Adrenal gland (tissue), 12 donors: ENCODE data around the gene FGF12. TPM values are rescaled to one million over a fixed set of nuclear protein-coding genes. Genes with fewer than 3 reads are reported as not detected.

Experiments used
- DNase-seq, 7 donors: peaks; one replicate each; pipeline ENCODE4 v3.0.0-alpha.2; 2019 to 2020
- H3K27ac ChIP-seq, 5 donors: fragments of 200-600 bp; sonication (generic) in 4 of 5; 1 replicate in 3 of 5; 2 replicates in 2 of 5; pipeline versions ENCODE4 v1.5.1 to v1.8.0; 2016 to 2020; ENCODE audit warnings: mild to moderate bottlenecking in 1 of 5
- H3K27me3 ChIP-seq: fragments of 200-600 bp; 2 replicates; pipeline ENCODE4 v1.8.0; 2021
- H3K36me3 ChIP-seq, 2 donors: fragments of 200-600 bp; replicated peaks in 1 of 2; 1 replicate in 1 of 2; 2 replicates in 1 of 2; pipeline versions ENCODE4 v1.5.1 to v1.8.0; 2018 to 2022
- H3K4me1 ChIP-seq, 2 donors: fragments of 200-600 bp; replicated peaks in 1 of 2; 1 replicate in 1 of 2; 2 replicates in 1 of 2; pipeline versions ENCODE4 v1.5.1 to v1.8.0; 2018 to 2021
- H3K4me3 ChIP-seq, 4 donors: fragments of 200-600 bp; sonication (generic) in 3 of 4; one replicate each; pipeline ENCODE4 v1.5.1; 2016 to 2018
- H3K9me3 ChIP-seq, 3 donors: fragments of 200-600 bp; sonication (generic) in 1 of 3; replicated peaks in 1 of 3; 1 replicate in 2 of 3; 2 replicates in 1 of 3; pipeline versions ENCODE4 v1.5.1 to v1.8.0; 2016 to 2021
- POLR2A ChIP-seq, 2 donors: fragments of 450-650 bp; IDR thresholded peaks; one replicate each; pipeline ENCODE4 v1.6.1; 2017; ENCODE audit warnings: antibody characterized with exemption in 2 of 2, mild to moderate bottlenecking in 2 of 2, moderate library complexity in 1 of 2
- WGBS, 4 donors: extraction: QIAGEN DNeasy Blood & Tissue Kit in 2 of 4; methylation state at CpG; one replicate each; pipeline versions ENCODE4 v1.1.5 to v1.1.7; 2013 to 2017; 5-methylcytosine and 5-hydroxymethylcytosine counted together
- intact Hi-C, 2 donors: fragments of 100-400 bp; cut with DNase I; formaldehyde crosslinking; loops; one replicate each; pipeline versions ENCODE4 v1.14.1 to v1.15.0; 2022 to 2023
- polyA plus RNA-seq, 3 donors: library from polyadenylated mRNA; stranded (reverse); fragments of 200-250 nt in 2 of 3; fragments of 350-450 nt in 1 of 3; fragmentation: Illumina TruSeq in 1 of 3; extraction: RNeasy Lipid Tissue Mini Kit (QIAGEN cat#74804) in 1 of 3; gene quantifications; one replicate each; pipeline ENCODE4 v1.2.3, GENCODE V29; 2013 to 2014
- small RNA-seq, 2 donors: library from RNA; depleted of rRNA; stranded (forward); fragments of <200 nt; gene quantifications; one replicate each; pipeline ENCODE3, GENCODE V24; 2016
- total RNA-seq, 9 donors: library from RNA; depleted of rRNA in 4 of 9; stranded (reverse); fragments of >200 nt in 4 of 9; fragments of 120-200 nt in 1 of 9; fragmentation: NEBNext Ultra II Directional in 1 of 9; extraction: Animal tissue kit (Norgen Biotek cat#: 25700) in 1 of 9; gene quantifications; one replicate each; pipeline versions ENCODE4 v1.1.0 to v1.2.4, GENCODE V29; 2013 to 2023
- TF ChIP-seq, protein P1 (sequence below), 6 experiments: fragments of 450-650 bp in 4 of 6; fragments of 200-600 bp in 2 of 6; sonication (generic) in 1 of 6; IDR thresholded peaks; 1 replicate in 5 of 6; 2 replicates in 1 of 6; pipeline versions ENCODE4 v1.5.1 to v1.8.0; 2016 to 2021; ENCODE audit warnings: antibody characterized with exemption in 6 of 6, mild to moderate bottlenecking in 2 of 6, moderate library complexity in 1 of 6
- donor health status: healthy with polysubstance abuse.
- donor health status: Bipolar disorder and iron deficiency.
- donor health status: DM: yes; HTN: yes; CAD: no.
- donor health status: DM: no; HTN: no; CAD: no.
- donor health status: DM: no; HTN: no; CAD: no.
- donor health status: DM: yes; HTN: yes; CAD: no.

FGF12 gene
- total and polyA plus RNA-seq, 12 donors = 23.3 to 286 (median 81.3) TPM

DNA sequence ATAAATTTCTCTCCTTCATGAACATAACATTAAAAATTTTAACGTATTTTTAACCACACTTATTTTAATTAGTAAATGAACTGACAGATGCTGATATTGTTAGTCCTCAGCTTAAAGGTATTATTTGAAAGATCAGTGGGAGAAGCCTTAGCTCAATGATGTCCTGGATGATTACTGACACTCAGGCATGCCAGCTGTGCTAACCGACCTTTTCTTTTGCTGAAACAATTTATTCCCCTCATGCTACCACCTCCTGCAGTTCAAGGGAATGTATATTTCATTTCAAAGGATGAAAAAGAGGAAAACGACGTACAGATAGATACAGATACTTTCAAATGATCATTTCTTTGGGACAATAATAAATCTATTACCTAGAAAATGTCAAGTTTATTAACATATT lies 620.8 kb downstream of the FGF12 start:
- TF ChIP-seq POLR2A (IDR thresholded peaks at IDR 0.05) = no peak
- TF ChIP-seq, protein P1, sequence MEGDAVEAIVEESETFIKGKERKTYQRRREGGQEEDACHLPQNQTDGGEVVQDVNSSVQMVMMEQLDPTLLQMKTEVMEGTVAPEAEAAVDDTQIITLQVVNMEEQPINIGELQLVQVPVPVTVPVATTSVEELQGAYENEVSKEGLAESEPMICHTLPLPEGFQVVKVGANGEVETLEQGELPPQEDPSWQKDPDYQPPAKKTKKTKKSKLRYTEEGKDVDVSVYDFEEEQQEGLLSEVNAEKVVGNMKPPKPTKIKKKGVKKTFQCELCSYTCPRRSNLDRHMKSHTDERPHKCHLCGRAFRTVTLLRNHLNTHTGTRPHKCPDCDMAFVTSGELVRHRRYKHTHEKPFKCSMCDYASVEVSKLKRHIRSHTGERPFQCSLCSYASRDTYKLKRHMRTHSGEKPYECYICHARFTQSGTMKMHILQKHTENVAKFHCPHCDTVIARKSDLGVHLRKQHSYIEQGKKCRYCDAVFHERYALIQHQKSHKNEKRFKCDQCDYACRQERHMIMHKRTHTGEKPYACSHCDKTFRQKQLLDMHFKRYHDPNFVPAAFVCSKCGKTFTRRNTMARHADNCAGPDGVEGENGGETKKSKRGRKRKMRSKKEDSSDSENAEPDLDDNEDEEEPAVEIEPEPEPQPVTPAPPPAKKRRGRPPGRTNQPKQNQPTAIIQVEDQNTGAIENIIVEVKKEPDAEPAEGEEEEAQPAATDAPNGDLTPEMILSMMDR (IDR thresholded peaks at IDR 0.05) = no peak
- H3K4me3 ChIP-seq = no peak overlapping the region
- 65 to 78% (median 72%) methylated on average over 4 of the region's 4 CpGs for WGBS, 4 donors
- no peaks in the 10 kb centered on the region for H3K4me1 ChIP-seq
- no peak for DNase-seq
- intact Hi-C loops = no loop called here
- H3K9me3 ChIP-seq = no peaks in the 10 kb centered on the region
- no peaks in the 10 kb centered on the region for H3K36me3 ChIP-seq
- H3K27ac ChIP-seq = no peak overlapping the region
- H3K27me3 ChIP-seq = no peaks in the 10 kb centered on the region

DNA sequence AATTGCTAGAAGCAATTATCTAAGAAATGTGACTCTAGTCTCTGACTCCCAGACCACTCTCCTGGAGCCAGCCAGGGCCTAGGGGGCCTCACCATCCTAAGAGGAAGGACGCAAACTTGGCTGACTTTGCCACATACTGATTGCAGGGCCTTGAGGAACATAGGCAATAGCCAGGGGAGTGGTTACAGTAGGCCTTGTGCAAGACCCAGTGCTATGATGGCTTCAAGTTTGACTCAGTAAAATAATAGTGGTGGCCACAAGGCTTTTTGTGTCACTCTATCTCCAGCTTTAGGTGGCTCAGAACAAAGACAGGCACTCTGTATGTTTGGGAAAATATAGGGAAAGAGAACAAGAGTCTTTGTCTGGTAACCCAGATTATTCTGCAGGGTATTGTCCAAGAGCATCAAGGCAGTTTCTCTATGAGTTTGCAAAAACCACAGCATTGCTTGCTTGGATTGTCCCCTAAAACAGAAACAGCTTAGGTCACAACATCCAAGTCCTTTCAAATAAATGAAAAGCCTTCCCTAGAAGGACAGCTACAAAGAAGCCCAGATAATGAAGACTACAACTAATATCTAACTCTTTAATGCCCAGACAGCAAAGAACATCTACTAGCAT lies 634.8 kb downstream of the FGF12 start:
- Histone ChIP-seq H3K4me1 (no peaks in the 10 kb centered on the region), H3K36me3 (no peaks in the 10 kb centered on the region), H3K27ac (no peak overlapping the region), H3K27me3 (no peaks in the 10 kb centered on the region), H3K4me3 (no peak overlapping the region), H3K9me3 (peaks cover 0 to 4% (median 0%) of the 10 kb centered on the region in 3 donors)
- intact Hi-C loops = no loop called here
- WGBS, 4 donors = 80 to 91% (median 88%) methylated on average over 1 of the region's 1 CpG
- no peak for DNase-seq
- TF ChIP-seq, protein P1 (IDR thresholded peaks at IDR 0.05) = no peak
- no peak for TF ChIP-seq POLR2A (IDR thresholded peaks at IDR 0.05)

DNA sequence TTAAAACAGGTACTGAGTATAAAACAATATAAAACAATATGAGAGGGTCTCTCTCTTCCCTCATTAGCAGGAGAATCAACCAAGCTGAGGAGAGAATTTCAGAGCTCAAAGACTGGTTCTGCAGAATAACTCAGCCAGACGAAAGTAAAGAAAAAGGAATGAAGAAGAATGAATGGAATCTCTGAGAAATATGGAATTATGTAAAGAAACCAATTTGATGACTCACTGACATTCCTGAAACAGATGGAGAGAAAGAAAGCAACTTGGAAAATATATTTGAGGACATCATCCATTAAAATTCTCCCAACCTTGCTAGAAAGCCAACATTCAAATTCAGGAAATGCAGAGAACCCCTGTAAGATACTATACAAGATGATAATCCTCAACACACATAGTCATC lies 635.5 kb downstream of the FGF12 start:
- no peaks in the 10 kb centered on the region for H3K36me3 ChIP-seq
- intact Hi-C loops = no loop called here
- H3K27ac ChIP-seq = no peak overlapping the region
- H3K9me3 ChIP-seq = peaks cover 0 to 4% (median 0%) of the 10 kb centered on the region in 3 donors
- no peaks in the 10 kb centered on the region for H3K4me1 ChIP-seq
- H3K4me3 ChIP-seq = no peak overlapping the region
- no peaks in the 10 kb centered on the region for H3K27me3 ChIP-seq
- TF ChIP-seq, protein P1 (IDR thresholded peaks at IDR 0.05) = no peak
- no peak for TF ChIP-seq POLR2A (IDR thresholded peaks at IDR 0.05)
- DNase-seq = no peak
- WGBS, 4 donors = 79 to 83% (median 81%) methylated on average over 1 of the region's 1 CpG

DNA sequence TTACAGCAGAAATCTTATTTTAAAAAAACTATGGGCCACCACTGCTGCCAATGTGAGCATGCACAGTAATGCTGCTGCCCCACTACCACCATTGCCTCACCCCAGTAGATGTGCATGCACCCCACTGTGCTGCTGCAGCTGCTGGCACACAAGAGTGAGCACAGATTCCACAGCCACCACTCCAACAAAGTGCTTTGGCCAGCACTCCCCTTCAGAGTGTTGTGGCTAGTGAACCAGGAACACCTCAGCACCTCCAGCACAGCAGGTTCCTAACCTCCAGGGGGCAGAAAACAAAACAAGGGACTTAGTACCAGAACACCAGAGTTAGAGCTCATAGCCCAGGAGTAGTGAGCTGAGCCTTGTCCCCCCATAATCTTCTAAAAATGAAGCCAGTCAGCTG lies 636.8 kb downstream of the FGF12 start:
- Histone ChIP-seq H3K9me3 (peaks cover 0 to 4% (median 0%) of the 10 kb centered on the region in 3 donors), H3K27me3 (no peaks in the 10 kb centered on the region), H3K4me3 (no peak overlapping the region), H3K27ac (no peak overlapping the region), H3K36me3 (no peaks in the 10 kb centered on the region), H3K4me1 (no peaks in the 10 kb centered on the region)
- DNase-seq = no peak
- intact Hi-C loops = no loop called here
- TF ChIP-seq POLR2A (IDR thresholded peaks at IDR 0.05) = no peak
- TF ChIP-seq, protein P1 (IDR thresholded peaks at IDR 0.05) = no peak

Small RNAs within 50 kb of the gene (small RNA-seq; reads per million reads assigned to genes)
- gene RF01210 (0 reads per million in 2 donors), gene RNU1-20P (0 to 0.12 reads per million in 2 donors)

Other genes starting within 250 kb of the FGF12 start
- 10 to 100 TPM in 2 of 9 donors, 1 to 10 TPM in 7; 1.9 to 16.8 (median 6.0) TPM for gene MB21D2, start 190.3 kb upstream of the FGF12 start, total RNA-seq
- 1 to 10 TPM; 1.4 to 6.5 (median 4.0) TPM for gene MB21D2, start 190.3 kb upstream of the FGF12 start, polyA plus RNA-seq